ENCODE data around the gene MGA. TPM values are rescaled to one million over a fixed set of nuclear protein-coding genes. Genes with fewer than 3 reads are reported as not detected.

Gene MGA
- total and polyA plus RNA-seq, 2 experiments from 2014 or later, result 10.9 to 39.6 TPM

DNA sequence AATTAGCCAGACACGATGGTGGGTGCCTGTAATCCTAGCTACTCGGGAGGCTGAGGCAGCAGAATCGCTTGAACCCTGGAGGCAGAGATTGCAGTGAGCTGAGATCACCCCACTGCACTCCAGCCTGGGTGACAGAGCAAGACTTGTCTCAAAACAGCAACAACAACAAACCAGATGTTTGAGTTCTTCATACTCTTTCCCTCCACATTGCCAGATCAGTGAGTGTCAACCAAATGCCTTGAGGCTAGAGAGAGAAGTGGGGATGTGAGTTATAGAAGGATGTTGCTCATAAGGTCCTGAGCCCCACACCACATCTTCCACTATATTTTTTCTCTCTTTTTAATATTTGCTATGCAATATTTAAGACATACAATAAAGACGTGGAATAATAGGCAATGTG, 133.9 kb downstream of the MGA start:
- H4K20me1 ChIP-seq (ENCODE audit: insufficient read depth, poor library complexity, severe bottlenecking), result no peaks in the 10 kb centered on the region
- H3K9me2 ChIP-seq (replicated peaks; ENCODE audit: insufficient read depth), result no peaks in the 10 kb centered on the region
- no peaks in the 10 kb centered on the region for H3K36me3 ChIP-seq (replicated peaks; ENCODE audit: insufficient read depth, low read depth)
- no peak for TF ChIP-seq EZH2phosphoT487 (IDR thresholded peaks at IDR 0.05; ENCODE audit: low read depth, severe bottlenecking, unreplicated experiment)
- TF ChIP-seq, protein P1, sequence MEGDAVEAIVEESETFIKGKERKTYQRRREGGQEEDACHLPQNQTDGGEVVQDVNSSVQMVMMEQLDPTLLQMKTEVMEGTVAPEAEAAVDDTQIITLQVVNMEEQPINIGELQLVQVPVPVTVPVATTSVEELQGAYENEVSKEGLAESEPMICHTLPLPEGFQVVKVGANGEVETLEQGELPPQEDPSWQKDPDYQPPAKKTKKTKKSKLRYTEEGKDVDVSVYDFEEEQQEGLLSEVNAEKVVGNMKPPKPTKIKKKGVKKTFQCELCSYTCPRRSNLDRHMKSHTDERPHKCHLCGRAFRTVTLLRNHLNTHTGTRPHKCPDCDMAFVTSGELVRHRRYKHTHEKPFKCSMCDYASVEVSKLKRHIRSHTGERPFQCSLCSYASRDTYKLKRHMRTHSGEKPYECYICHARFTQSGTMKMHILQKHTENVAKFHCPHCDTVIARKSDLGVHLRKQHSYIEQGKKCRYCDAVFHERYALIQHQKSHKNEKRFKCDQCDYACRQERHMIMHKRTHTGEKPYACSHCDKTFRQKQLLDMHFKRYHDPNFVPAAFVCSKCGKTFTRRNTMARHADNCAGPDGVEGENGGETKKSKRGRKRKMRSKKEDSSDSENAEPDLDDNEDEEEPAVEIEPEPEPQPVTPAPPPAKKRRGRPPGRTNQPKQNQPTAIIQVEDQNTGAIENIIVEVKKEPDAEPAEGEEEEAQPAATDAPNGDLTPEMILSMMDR (IDR thresholded peaks at IDR 0.05; ENCODE audit: poor library complexity), result no peak
- TF ChIP-seq EZH2 (IDR thresholded peaks at IDR 0.05; ENCODE audit: borderline replicate concordance), result no peak
- H3K4me2 ChIP-seq, result peak overlapping the region; percentile 25
- peak overlapping the region; percentile 70 for H3K27ac ChIP-seq
- peaks cover 84% of the 10 kb centered on the region for H3K79me2 ChIP-seq
- WGBS (ENCODE audit: low lambda C conversion rate, missing lambda C conversion rate), result 69% methylated on average over 4 of the region's 4 CpGs
- H2AFZ ChIP-seq, result no peak overlapping the region
- no peak for DNase-seq (ENCODE audit: low spot score)
- peaks cover 67% of the 10 kb centered on the region for H3K4me1 ChIP-seq (ENCODE audit: insufficient read depth)
- H3K4me3 ChIP-seq, result no peak overlapping the region
- no peaks in the 10 kb centered on the region for H3K9me3 ChIP-seq (ENCODE audit: low read depth)
- H3K27me3 ChIP-seq, result no peaks in the 10 kb centered on the region

DNA sequence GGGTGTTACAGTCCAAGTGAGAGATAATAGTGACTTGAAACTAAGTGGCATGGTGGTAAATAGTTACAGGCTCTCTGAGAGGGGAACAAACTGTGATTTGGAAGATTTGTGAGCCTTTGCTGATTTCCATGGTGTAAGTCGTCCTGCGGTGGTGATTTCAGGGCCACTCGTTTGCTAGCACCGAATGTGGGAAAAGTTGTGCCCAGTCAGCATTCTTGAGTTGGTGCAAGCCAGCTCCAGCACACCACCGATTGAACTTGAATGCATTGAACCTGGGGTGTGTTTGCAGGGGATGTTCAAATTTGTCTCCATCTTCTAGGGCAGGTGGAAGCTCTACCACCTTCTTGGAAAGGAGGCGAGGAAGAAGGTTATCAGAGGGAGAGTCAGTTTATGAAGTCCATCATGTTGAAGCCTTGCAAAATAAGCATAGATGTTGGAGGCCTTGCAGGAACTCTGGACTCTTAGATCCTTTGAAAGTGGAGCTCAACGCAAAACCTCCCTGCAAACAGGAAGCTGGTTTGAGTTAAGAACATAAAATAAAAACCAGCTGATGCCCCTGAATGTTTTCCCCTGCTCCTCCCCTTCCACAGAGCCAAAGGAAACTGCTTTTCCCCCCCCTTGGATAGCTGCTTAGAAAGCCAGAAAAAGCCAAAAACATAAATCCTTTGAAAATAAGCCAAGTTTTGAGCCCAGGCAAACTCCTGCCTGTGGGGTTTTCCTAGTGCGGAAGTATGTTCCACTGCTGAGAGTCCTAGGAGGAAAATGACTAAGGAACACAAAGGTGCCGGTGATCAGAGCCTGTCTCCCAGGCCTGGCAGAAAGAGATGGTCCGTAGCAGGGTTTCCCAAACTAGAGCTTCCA, 136.0 kb downstream of the MGA start:
- H3K4me1 ChIP-seq (ENCODE audit: insufficient read depth), result peaks cover 49% of the 10 kb centered on the region
- whole genome bisulfite sequencing (ENCODE audit: low lambda C conversion rate, missing lambda C conversion rate), result 67% methylated on average over 10 of the region's 10 CpGs
- H3K9me2 ChIP-seq (replicated peaks; ENCODE audit: insufficient read depth), result no peaks in the 10 kb centered on the region
- no peak overlapping the region for H2AFZ ChIP-seq
- no peaks in the 10 kb centered on the region for H3K27me3 ChIP-seq
- H3K4me2 ChIP-seq, result peak overlapping the region; percentile 43
- H3K27ac ChIP-seq, result peak overlapping the region; percentile 77
- H3K9me3 ChIP-seq (ENCODE audit: low read depth), result no peaks in the 10 kb centered on the region
- peaks cover 79% of the 10 kb centered on the region for H3K79me2 ChIP-seq
- no peaks in the 10 kb centered on the region for H3K36me3 ChIP-seq (replicated peaks; ENCODE audit: insufficient read depth, low read depth)
- no peaks in the 10 kb centered on the region for H4K20me1 ChIP-seq (ENCODE audit: insufficient read depth, poor library complexity, severe bottlenecking)
- DNase-seq (ENCODE audit: low spot score), result peak; percentile 48
- TF ChIP-seq EZH2phosphoT487 (IDR thresholded peaks at IDR 0.05; ENCODE audit: low read depth, severe bottlenecking, unreplicated experiment) (no peak), EZH2 (IDR thresholded peaks at IDR 0.05; ENCODE audit: borderline replicate concordance) (no peak)
- TF ChIP-seq, protein P1 (IDR thresholded peaks at IDR 0.05; ENCODE audit: poor library complexity), result no peak
- no peak overlapping the region for H3K4me3 ChIP-seq

DNA sequence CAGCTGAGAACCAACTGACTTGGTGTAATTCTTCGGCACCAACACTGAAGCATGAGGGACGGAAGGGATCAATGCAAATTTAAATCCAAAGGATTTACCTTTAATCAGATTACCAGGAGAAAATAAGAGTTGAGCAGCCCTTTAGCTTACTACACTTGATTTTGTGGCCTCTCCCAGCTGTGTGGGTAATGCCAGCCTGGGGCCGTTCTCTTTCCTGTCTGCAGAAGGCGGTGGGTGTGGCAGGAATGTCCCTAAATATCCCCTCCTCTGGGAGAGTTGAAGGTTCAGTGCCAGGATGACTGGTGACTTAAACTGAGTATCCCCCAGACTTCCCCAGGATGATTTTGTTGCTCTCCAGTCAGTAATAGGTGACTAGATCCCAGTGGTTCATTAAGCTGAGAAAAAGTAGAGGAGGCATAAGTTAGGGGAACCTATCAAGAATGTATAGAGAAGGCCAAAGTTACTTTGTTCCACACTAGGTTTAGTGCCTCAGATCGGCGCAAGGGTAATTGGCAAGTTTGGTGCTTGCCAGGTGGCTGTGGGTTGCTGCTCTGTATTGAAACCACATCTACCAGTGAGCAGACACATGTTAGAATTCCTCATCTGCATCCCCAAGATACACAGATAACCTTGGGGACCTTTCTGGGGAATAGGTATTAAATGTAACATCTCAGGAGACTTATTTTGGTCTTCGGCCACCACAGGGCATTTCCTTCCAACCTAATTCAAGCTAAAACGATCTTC, 137.2 kb downstream of the MGA start:
- TF ChIP-seq, protein P1 (IDR thresholded peaks at IDR 0.05; ENCODE audit: poor library complexity), result no peak
- TF ChIP-seq EZH2phosphoT487 (IDR thresholded peaks at IDR 0.05; ENCODE audit: low read depth, severe bottlenecking, unreplicated experiment) (no peak), EZH2 (IDR thresholded peaks at IDR 0.05; ENCODE audit: borderline replicate concordance) (no peak)
- Histone ChIP-seq H3K27ac (peak overlapping the region; percentile 77), H3K36me3 (replicated peaks; ENCODE audit: insufficient read depth, low read depth) (no peaks in the 10 kb centered on the region), H3K4me1 (ENCODE audit: insufficient read depth) (peaks cover 38% of the 10 kb centered on the region), H4K20me1 (ENCODE audit: insufficient read depth, poor library complexity, severe bottlenecking) (no peaks in the 10 kb centered on the region), H3K4me3 (no peak overlapping the region), H3K79me2 (peaks cover 73% of the 10 kb centered on the region), H3K27me3 (no peaks in the 10 kb centered on the region), H3K9me3 (ENCODE audit: low read depth) (no peaks in the 10 kb centered on the region), H3K9me2 (replicated peaks; ENCODE audit: insufficient read depth) (no peaks in the 10 kb centered on the region), H2AFZ (no peak overlapping the region), H3K4me2 (peak overlapping the region; percentile 43)
- no peak for DNase-seq (ENCODE audit: low spot score)
- WGBS (ENCODE audit: low lambda C conversion rate, missing lambda C conversion rate), result 83% methylated on average over 8 of the region's 8 CpGs

Data from hepatocyte (in vitro differentiated cells).